C4-2B (cell line): ENCODE results near the gene CAMTA1.

ENCODE experiments used
- H3K27ac ChIP-seq: fragments of 450-650 bp; 2 replicates; pipeline ENCODE4 v1.5.1; 2017
- CTCF ChIP-seq: fragments of 450-650 bp; conservative IDR thresholded peaks from 2 replicates; pipeline ENCODE4 v1.5.1; 2017; ENCODE audit warnings: mild to moderate bottlenecking
- ZFX ChIP-seq: fragments of 450-650 bp; IDR thresholded peaks from 2 replicates; pipeline ENCODE4 v1.6.1; 2017

CAMTA1 gene

GRCh38 chr1:7422081-7422480, 636.8 kb downstream of the CAMTA1 start:
- TF ChIP-seq ZFX (no peak), CTCF (no peak)
- no peak overlapping the region for H3K27ac ChIP-seq

GRCh38 chr1:7422561-7422960, 637.3 kb downstream of the CAMTA1 start:
- H3K27ac ChIP-seq = no peak overlapping the region
- TF ChIP-seq CTCF (no peak), ZFX (no peak)

- TF ChIP-seq ZFX (no peak), CTCF (no peak)
- no peak overlapping the region for H3K27ac ChIP-seq
Observed at GRCh38 chr1:7422966-7423365, 637.7 kb downstream of the CAMTA1 start.

GRCh38 chr1:7424352-7424890, 639.2 kb downstream of the CAMTA1 start:
- TF ChIP-seq ZFX (no peak), CTCF (no peak)
- H3K27ac ChIP-seq = no peak overlapping the region

GRCh38 chr1:7425229-7425628, 640.0 kb downstream of the CAMTA1 start:
- no peak for TF ChIP-seq CTCF
- no peak overlapping the region for H3K27ac ChIP-seq

GRCh38 chr1:7425771-7426170, 640.5 kb downstream of the CAMTA1 start:
- no peak overlapping the region for H3K27ac ChIP-seq
- TF ChIP-seq ZFX (no peak), CTCF (no peak)

GRCh38 chr1:7426780-7427604, 641.7 kb downstream of the CAMTA1 start:
- no peak overlapping the region for H3K27ac ChIP-seq
- TF ChIP-seq ZFX (no peak), CTCF (no peak)
